Pancreas (tissue), 10 donors: Measurements from ENCODE around the gene MED14. TPM values are rescaled to one million over a fixed set of nuclear protein-coding genes. Genes with fewer than 3 reads are reported as not detected.
A peak's percentile ranks its signal among the peaks of the same experiment; 100 is the strongest.

Source experiments
- ATAC-seq, 4 donors: fragments of 200-7000 bp; cut with Tn5 transposase; one replicate each; pipeline versions ENCODE4 v1.8.0 to v1.9.1; 2020; ENCODE audit warnings: mild to moderate bottlenecking in 4 of 4, moderate library complexity in 4 of 4
- DNase-seq, 6 donors: peaks; one replicate each; pipeline ENCODE4 v3.0.0-alpha.2; 2020
- FAIRE-seq: peaks from 2 replicates; lab custom pipeline; 2012; peaks lifted over from hg19 to GRCh38; lab: Jason Lieb, UNC
- H3K27ac ChIP-seq, 4 donors: fragments of 200-600 bp; sonication (generic); 1 replicate in 3 of 4; 2 replicates in 1 of 4; pipeline versions ENCODE4 v1.5.0 to v1.8.0; 2020
- H3K27me3 ChIP-seq, 4 donors: fragments of 200-600 bp; one replicate each; pipeline ENCODE4 v1.8.0; 2021
- H3K36me3 ChIP-seq, 3 donors: fragments of 200-600 bp; sonication (generic) in 1 of 3; one replicate each; pipeline versions ENCODE4 v1.5.0 to v1.8.0; 2020 to 2021
- H3K4me1 ChIP-seq, 3 donors: fragments of 200-600 bp; one replicate each; pipeline ENCODE4 v1.8.0; 2021
- H3K4me3 ChIP-seq, 4 donors: fragments of 200-600 bp; sonication (generic) in 2 of 4; one replicate each; pipeline versions ENCODE4 v1.5.0 to v1.8.0; 2020 to 2021
- H3K9me3 ChIP-seq, 4 donors: fragments of 200-600 bp; one replicate each; pipeline ENCODE4 v1.8.0; 2021
- CTCF ChIP-seq, 4 donors: fragments of 200-600 bp; sonication (generic) in 3 of 4; IDR thresholded peaks; one replicate each; pipeline versions ENCODE4 v1.5.0 to v1.8.0; 2021; ENCODE audit warnings: antibody characterized with exemption in 4 of 4
- WGBS, 2 donors: extraction: QIAGEN DNeasy Blood & Tissue Kit; methylation state at CpG; one replicate each; pipeline ENCODE4 v1.1.7; 2013; 5-methylcytosine and 5-hydroxymethylcytosine counted together
- intact Hi-C, 3 donors: fragments of 100-400 bp; cut with DNase I; formaldehyde crosslinking; loops; one replicate each; pipeline versions ENCODE4 v1.11.1 to v1.14.2; 2022
- polyA plus RNA-seq, 2 donors: library from polyadenylated mRNA; stranded (reverse); fragments of 200-250 nt; gene quantifications; one replicate each; pipeline ENCODE4 v1.2.3, GENCODE V29; 2013
- total RNA-seq, 6 donors: library from RNA; stranded (reverse); fragmentation: NEBNext Ultra II Directional in 4 of 6; extraction: Animal tissue kit (Norgen Biotek cat#: 25700) in 4 of 6; gene quantifications; one replicate each; pipeline versions ENCODE4 v1.2.1 to v1.2.4, GENCODE V29; 2021 to 2023
- donor health status: healthy with polysubstance abuse.
- donor health status: DM: no; HTN: no; CAD: no; lungs with moderate emphysema.
- donor health status: DM: no; HTN: no; CAD: no.
- donor health status: control.
- donor health status: control.
- donor health status: Bipolar disorder and iron deficiency.
- donor health status: DM: yes; HTN: yes; CAD: no.
- donor health status: DM: no; HTN: no; CAD: no.
- donor health status: DM: no; HTN: no; CAD: no.
- donor health status: DM: yes; HTN: yes; CAD: no.

The MED14 gene
- total and polyA plus RNA-seq, 8 donors = 7.6 to 27.9 (median 16.3) TPM

GRCh38 chrX:40761762-40762161, 26.4 kb upstream of the MED14 start:
- WGBS, 2 donors = 3 to 5% methylated on average over 1 of the region's 1 CpG
- no peak for ATAC-seq

GRCh38 chrX:40759374-40759773, 24.0 kb upstream of the MED14 start:
- TF ChIP-seq CTCF (IDR thresholded peaks at IDR 0.05) = no peak
- Histone ChIP-seq H3K27ac (no peak overlapping the region), H3K36me3 (no peaks in the 10 kb centered on the region), H3K4me1 (no peaks in the 10 kb centered on the region), H3K9me3 (no peaks in the 10 kb centered on the region), H3K27me3 (peaks cover 0 to 21% (median 0%) of the 10 kb centered on the region in 4 donors), H3K4me3 (no peak overlapping the region)
- intact Hi-C loops = no loop called here
- WGBS, 2 donors = 50 to 67% methylated on average over 1 of the region's 1 CpG
- DNase-seq (no peak), ATAC-seq (no peak), FAIRE-seq (no peak)

More at GRCh38 chrX:40761762-40762161, 26.4 kb upstream of the MED14 start:
- Histone ChIP-seq H3K9me3 (no peaks in the 10 kb centered on the region), H3K27me3 (peaks cover 0 to 18% (median 0%) of the 10 kb centered on the region in 4 donors), H3K27ac (no peak overlapping the region), H3K36me3 (no peaks in the 10 kb centered on the region), H3K4me1 (no peaks in the 10 kb centered on the region), H3K4me3 (no peak overlapping the region)
- no peak for TF ChIP-seq CTCF (IDR thresholded peaks at IDR 0.05)
- intact Hi-C loops = no loop called here
- peak; percentile 82 for FAIRE-seq
- no peak for DNase-seq

GRCh38 chrX:40757058-40757457, 21.7 kb upstream of the MED14 start:
- intact Hi-C loops = no loop called here
- Histone ChIP-seq H3K27ac (no peak overlapping the region), H3K36me3 (no peaks in the 10 kb centered on the region), H3K4me3 (no peak overlapping the region), H3K27me3 (peaks cover 0 to 32% (median 0%) of the 10 kb centered on the region in 4 donors), H3K9me3 (no peaks in the 10 kb centered on the region), H3K4me1 (no peaks in the 10 kb centered on the region)
- DNase-seq = no peak
- FAIRE-seq = no peak
- ATAC-seq = no peak
- TF ChIP-seq CTCF (IDR thresholded peaks at IDR 0.05) = no peak
- WGBS, 2 donors = 39 to 47% methylated on average over 1 of the region's 1 CpG

GRCh38 chrX:40755291-40756249, 20.2 kb upstream of the MED14 start:
- Histone ChIP-seq H3K4me3 (no peak overlapping the region), H3K27me3 (peaks cover 0 to 27% (median 0%) of the 10 kb centered on the region in 4 donors)
- FAIRE-seq = no peak

More at GRCh38 chrX:40755291-40756249, 20.2 kb upstream of the MED14 start:
- ATAC-seq (peak; percentile 12 to 39 (median 31)), DNase-seq (peak in 2 of 6 donors; percentile 6 to 23)
- no peak for TF ChIP-seq CTCF (IDR thresholded peaks at IDR 0.05)
- no peaks in the 10 kb centered on the region for H3K4me1 ChIP-seq
- H3K27ac ChIP-seq = no peak overlapping the region
- no peaks in the 10 kb centered on the region for H3K36me3 ChIP-seq
- WGBS, 2 donors = 50 to 52% methylated on average over 7 of the region's 7 CpGs
- no peaks in the 10 kb centered on the region for H3K9me3 ChIP-seq
- intact Hi-C loops = no loop called here
